Stimulated activated CD8-positive, alpha-beta memory T cell treated with anti-CD3 and anti-CD28 coated beads, Interleukin-7, amount 100 ng/mL, for 48 hours (primary cell): ENCODE results near the gene DLG2.

ENCODE experiments used
- DNase-seq, 2 donors: peaks; one replicate each; pipeline ENCODE4 v3.0.0-alpha.2; 2020; ENCODE audit warnings: low read depth in 1 of 2; ENCODE audit errors: extremely low read depth in 1 of 2

The DLG2 gene

GRCh38 chr11:84249344-84250135 lies 1377.6 kb downstream of the DLG2 start:
- no peak for DNase-seq

GRCh38 chr11:84247926-84248325 lies 1379.2 kb downstream of the DLG2 start:
- DNase-seq: no peak

GRCh38 chr11:84247129-84247528 lies 1380.0 kb downstream of the DLG2 start:
- no peak for DNase-seq

DNA sequence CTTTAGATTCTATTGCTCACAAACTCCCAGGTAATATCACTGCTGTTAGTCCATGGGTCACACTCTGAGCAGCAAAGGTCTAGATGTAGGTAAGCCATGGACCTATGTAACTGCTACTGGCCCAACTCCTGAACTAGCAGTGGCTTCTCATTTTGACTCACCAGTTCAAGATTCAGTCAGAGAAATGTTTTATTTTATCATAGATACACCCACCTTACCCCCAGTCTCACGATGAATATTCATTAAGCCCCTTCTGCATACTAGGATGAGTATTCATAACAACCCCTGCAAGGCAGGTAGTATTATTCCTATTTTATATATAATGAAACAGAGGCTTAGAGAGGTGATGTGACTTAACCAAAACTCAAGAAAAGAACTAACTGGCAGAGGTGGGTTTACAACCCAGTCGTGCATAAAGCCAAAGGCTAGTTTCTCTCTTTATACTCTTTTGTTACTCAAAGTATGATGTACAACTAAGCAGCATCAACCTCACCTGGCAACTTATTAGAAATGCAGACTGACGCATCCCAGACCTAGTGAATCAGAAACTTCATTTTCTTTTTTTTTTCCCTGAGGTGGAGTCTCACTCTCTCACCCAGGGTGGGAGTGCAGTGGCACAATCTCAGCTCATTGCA lies 1383.4 kb downstream of the DLG2 start:
- no peak for DNase-seq

- no peak for DNase-seq
Measured at GRCh38 chr11:84241343-84242131, 1385.6 kb downstream of the DLG2 start.

GRCh38 chr11:84240847-84241246 lies 1386.3 kb downstream of the DLG2 start:
- no peak for DNase-seq

DNA sequence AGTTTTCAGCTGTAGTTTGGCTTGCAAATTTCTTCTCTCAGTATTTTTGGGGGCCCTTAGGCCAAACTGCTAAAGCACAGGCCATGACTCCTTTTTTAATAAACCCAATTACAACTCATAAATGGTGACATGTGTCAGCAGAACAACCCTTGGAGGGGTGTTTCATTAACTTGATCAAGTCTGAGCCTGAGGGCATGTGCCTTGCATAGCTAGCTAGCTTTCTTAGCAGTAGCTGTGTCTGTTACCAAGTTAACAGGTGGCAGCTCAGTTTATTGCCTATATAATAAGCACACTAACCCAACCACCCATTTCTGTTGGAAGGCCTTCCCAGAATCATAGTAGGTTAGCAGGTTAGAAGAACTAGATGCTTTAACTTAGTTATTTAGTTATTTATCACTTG lies 1390.7 kb downstream of the DLG2 start:
- DNase-seq: no peak

- DNase-seq: no peak
Measured at GRCh38 chr11:84234462-84235202, 1392.5 kb downstream of the DLG2 start.

DNA sequence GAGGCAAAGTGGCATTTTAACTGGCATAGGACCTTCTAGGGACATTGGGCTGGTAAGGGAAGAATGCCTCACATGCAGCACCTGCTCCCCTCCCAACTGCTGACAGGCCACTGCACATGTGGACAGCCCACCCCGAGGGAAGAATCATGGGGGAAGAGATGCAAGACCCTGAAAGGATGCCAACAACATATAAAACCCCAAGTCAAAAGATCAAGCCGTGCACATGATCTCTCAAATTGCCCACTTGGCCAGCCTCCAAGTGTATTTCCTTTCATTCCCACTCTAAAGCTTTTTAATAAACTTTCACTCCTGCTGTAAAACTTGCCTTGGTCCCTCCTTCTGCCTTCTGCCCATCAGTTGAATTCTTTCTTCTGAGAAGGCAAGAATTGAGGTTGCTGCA lies 1393.1 kb downstream of the DLG2 start:
- DNase-seq: no peak

DNA sequence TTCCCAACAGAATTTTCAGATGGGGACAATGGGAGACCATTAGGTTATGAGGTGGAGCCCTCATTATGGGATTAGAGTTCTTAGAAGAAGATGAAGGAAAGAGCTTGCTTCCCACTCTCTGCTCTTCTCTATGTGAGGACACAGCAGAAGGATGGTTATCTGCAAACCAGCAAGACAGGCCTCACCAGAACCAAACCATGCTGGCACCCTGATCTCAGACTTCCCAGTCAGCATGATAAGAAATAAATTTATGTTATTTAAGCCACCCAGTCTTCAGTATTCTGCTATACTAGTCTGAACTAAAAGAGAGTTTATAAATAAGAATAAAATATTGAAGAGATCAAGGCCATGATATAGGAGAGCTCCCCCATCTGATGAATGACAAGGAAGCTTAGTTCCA lies 1394.6 kb downstream of the DLG2 start:
- no peak for DNase-seq

- no peak for DNase-seq
Measured at GRCh38 chr11:84230402-84230801, 1396.7 kb downstream of the DLG2 start.

DNA sequence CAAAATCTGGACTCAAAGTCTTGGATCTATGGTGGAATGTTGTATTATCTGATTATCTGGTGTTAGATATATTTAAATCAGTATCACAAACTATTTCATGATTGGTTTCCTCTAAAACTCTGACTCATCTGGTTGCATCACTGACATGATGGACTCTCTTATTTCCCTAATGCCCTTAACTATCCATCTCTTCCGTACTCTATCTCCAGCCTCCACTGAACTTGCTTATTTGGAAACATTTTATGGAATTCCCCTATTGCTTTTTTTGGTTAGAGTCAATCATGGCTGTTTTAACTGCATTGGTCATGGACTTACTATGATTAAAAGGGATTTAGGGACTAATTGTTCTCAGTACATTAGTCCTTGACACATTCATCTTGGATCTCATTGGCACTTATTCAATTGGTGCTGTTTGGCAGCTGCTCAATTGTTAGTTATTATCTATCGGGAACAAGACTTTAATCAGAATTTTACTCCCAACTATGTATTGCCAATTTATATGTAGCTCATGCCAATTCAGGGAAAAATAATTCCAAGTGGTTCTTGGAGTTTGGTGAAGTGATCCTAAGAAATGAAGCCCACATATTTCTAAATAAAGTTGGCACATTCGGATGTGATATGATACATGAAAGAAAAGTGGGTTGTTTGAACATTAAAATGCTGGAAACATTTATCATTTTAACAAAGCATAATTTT lies 1399.0 kb downstream of the DLG2 start:
- DNase-seq: no peak

DNA sequence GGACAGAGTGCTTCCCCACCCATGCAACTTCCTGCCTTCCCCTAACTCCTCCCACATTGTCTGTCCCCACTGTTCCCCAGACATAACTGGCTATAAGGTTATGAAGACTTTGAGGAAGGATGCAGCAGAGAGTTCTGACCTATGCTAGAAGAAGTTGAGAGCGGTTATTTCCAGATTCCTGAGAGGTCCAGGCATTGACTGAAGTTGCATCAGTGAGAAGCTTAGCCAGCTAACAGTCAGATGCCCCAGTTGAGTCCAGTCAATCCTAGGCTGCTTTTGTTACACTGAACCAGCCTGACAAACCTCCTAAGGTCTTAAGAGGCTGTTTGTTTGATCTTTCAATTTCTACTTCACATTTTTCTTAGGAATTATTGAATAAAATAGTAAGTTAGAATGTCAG lies 1403.1 kb downstream of the DLG2 start:
- DNase-seq: no peak

DNA sequence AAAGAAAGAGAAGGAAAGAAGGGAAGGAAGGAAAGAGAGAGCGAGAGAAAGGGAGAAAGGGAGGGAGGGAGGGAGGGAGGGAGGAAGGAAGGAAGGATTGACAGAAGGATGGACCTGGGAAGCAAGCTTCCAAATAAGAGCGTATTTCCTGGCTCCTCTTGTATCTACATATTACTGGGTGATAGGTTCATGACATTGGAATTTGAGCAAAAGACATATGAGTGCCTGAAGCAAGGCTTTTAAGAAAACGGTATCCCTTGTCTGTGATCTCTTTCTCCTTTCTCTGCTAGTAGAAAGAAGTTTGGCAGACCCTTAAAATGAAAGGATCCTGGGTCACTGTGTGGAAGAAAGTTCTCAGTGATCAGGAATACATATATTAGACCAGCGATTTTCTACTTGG lies 1408.8 kb downstream of the DLG2 start:
- DNase-seq: no peak

DNA sequence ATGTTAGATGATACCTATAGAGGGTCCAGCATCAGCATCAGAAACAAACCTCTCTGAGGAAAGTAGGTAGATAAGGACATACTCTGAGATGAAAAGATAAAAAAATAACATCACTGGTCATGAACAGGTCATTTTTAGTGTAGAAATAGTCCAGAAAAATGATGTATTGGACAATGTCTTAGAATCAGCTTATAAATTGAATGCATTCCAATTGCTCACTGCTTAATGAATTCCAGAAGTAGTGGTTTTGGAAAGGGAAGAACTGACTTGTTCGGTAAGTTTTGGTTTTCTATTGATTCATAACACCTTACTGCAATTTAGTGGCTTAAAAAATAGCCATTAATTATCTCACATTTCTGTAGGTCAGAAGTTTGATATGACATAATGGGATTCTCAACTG lies 1411.5 kb downstream of the DLG2 start:
- DNase-seq: no peak

DNA sequence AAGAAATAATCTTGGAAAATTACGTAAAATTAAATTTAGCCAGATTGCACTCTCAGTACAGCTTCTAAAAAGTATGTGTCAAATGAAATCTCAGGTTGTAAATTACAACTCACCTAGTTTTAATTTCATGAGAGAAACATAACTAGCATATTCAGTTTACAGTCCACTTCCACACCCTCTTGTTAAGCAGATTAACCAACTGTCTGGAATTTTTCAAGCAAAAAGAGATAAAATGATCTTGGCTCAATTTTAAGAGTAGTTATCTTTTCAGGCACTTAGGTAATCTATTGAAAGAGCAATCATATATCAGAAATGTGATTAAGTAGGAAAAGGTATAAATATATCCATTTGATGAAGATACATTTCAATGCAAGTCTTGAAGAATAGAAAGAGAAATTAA lies 1412.6 kb downstream of the DLG2 start:
- no peak for DNase-seq

GRCh38 chr11:84212468-84213390 lies 1414.4 kb downstream of the DLG2 start:
- no peak for DNase-seq

GRCh38 chr11:84211896-84212295 lies 1415.2 kb downstream of the DLG2 start:
- DNase-seq: no peak

DNA sequence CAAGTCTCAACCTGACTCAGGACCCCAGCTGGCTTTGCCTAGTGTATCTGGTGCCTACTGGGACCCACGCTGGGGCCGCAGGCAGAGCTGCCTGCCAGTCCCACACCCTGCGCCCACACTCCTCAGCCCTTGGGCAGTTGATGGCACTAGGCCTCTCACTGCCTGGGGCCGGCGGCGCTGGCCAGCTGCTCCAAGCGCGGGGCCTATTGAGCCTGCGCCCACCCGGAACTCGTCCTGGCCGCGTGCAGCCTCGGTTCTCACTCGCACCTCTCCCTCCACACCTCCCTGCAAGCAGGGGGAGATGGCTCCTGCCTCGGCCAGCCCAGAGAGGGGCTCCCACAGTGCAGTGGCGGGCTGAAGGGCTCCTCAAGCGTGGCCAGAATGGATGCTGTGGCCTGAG lies 1432.4 kb downstream of the DLG2 start:
- DNase-seq: no peak

DNA sequence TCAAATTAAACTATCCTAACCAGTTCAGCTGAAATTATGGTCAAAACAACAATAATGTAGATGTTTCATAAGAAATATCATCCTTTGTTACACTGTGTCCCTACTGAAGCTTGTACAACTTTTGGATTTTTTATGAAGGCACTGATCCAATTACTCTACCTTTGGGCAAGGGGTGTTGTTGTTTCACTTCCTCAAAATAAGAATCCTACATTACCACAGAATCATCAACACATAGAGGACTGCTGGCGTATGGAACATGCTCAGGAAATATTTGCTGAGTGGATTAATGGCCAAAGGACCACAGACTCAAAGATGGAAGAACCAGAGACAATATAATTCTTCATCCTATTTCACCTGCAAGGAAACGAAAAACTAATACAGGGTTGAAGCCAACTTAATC lies 1433.4 kb downstream of the DLG2 start:
- DNase-seq: no peak
